ENCODE measurements around the gene MRPL57.
"Not testable (repeated sequence)": the region's sequence is repeated elsewhere in the genome, so short reads cannot be mapped to it uniquely, and the experiment has no call there.

Gene MRPL57

GRCh38 chr13:21176215-21176981 lies at the start of gene MRPL57, which contains the start of gene SKA3:
TSS of gene MRPL57 (plus strand) at chr13:21176658. CDS start at chr13:21176917, 259 bp downstream.
TSS of gene SKA3 (minus strand) at chr13:21176552. CDS start at chr13:21176477, 75 bp downstream.
- peak; percentile 93 for DNase-seq (ENCODE audit: low read depth)

- no peak for DNase-seq (ENCODE audit: low read depth)
These were observed 46.3 kb upstream of the MRPL57 start for GRCh38 chr13:21130116-21130515.

- no peak for DNase-seq (ENCODE audit: low read depth)
These were observed 43.4 kb upstream of the MRPL57 start for GRCh38 chr13:21133077-21133476.

- no peak for DNase-seq (ENCODE audit: low read depth)
These were observed 42.0 kb upstream of the MRPL57 start for GRCh38 chr13:21134475-21134874.

- DNase-seq (ENCODE audit: low read depth): not testable (repeated sequence)
These were observed 40.6 kb upstream of the MRPL57 start for GRCh38 chr13:21135833-21136232.

- DNase-seq (ENCODE audit: low read depth): no peak
These were observed 38.8 kb upstream of the MRPL57 start for GRCh38 chr13:21137696-21138095.

GRCh38 chr13:21138561-21138960 lies 37.9 kb upstream of the MRPL57 start:
- DNase-seq (ENCODE audit: low read depth): no peak

GRCh38 chr13:21139374-21139773 lies 37.1 kb upstream of the MRPL57 start:
- DNase-seq (ENCODE audit: low read depth): no peak

GRCh38 chr13:21142766-21143165 lies 33.7 kb upstream of the MRPL57 start:
- no peak for DNase-seq (ENCODE audit: low read depth)

GRCh38 chr13:21147827-21148226 lies 28.6 kb upstream of the MRPL57 start:
- DNase-seq (ENCODE audit: low read depth): no peak

GRCh38 chr13:21148557-21149258 lies 27.8 kb upstream of the MRPL57 start:
- no peak for DNase-seq (ENCODE audit: low read depth)

GRCh38 chr13:21149568-21149967 lies 26.9 kb upstream of the MRPL57 start:
- DNase-seq (ENCODE audit: low read depth): no peak

- DNase-seq (ENCODE audit: low read depth): no peak
These were observed 26.4 kb upstream of the MRPL57 start for GRCh38 chr13:21150013-21150412.

GRCh38 chr13:21152251-21152899 lies 24.1 kb upstream of the MRPL57 start:
- no peak for DNase-seq (ENCODE audit: low read depth)

GRCh38 chr13:21164631-21165030 lies 11.8 kb upstream of the MRPL57 start:
- DNase-seq (ENCODE audit: low read depth): no peak

- DNase-seq (ENCODE audit: low read depth): not testable (repeated sequence)
These were observed 10.9 kb upstream of the MRPL57 start for GRCh38 chr13:21165606-21166005.

GRCh38 chr13:21171420-21171819 lies 5.0 kb upstream of the MRPL57 start:
- no peak for DNase-seq (ENCODE audit: low read depth)

- DNase-seq (ENCODE audit: low read depth): not testable (repeated sequence)
These were observed 2.7 kb upstream of the MRPL57 start for GRCh38 chr13:21173767-21174166.

GRCh38 chr13:21175656-21176214 lies 723 bp upstream of the MRPL57 start:
- no peak for DNase-seq (ENCODE audit: low read depth)

- DNase-seq (ENCODE audit: low read depth): peak; percentile 13
These were observed 475 bp downstream of the MRPL57 start for GRCh38 chr13:21176982-21177284.

- no peak for DNase-seq (ENCODE audit: low read depth)
These were observed 5.2 kb downstream of the MRPL57 start for GRCh38 chr13:21181671-21182070.

GRCh38 chr13:21186410-21186809 lies 10.0 kb downstream of the MRPL57 start:
- DNase-seq (ENCODE audit: low read depth): not testable (repeated sequence)

- not testable (repeated sequence) for DNase-seq (ENCODE audit: low read depth)
These were observed 18.3 kb downstream of the MRPL57 start for GRCh38 chr13:21194756-21195155.

All from stimulated activated CD8-positive, alpha-beta memory T cell treated with anti-CD3 and anti-CD28 coated beads, Interleukin-4, amount 100 ng/mL, for 24 hours (primary cell).